Motor neuron (in vitro differentiated cells): ENCODE data around the gene ZNF487. TPM values are rescaled to one million over a fixed set of nuclear protein-coding genes. Genes with fewer than 3 reads are reported as not detected.

Experiments used
- ATAC-seq, 8 experiments: fragments of 200-7000 bp; cut with Tn5 transposase; replicated peaks in 6 of 8; 2 replicates each; pipeline ENCODE4 v1.8.0; 2021; ENCODE audit warnings: mild to moderate bottlenecking in 8 of 8, moderate library complexity in 8 of 8
- H3K27ac ChIP-seq, 2 donors: fragments of 250-450 bp; sonication (Bioruptor Pico); 2 replicates each; pipeline ENCODE4 v1.9.0; 2021; ENCODE audit warnings: antibody characterized with exemption in 2 of 2, mild to moderate bottlenecking in 2 of 2, moderate library complexity in 1 of 2
- H3K4me1 ChIP-seq, 2 donors: fragments of 250-450 bp; sonication (Bioruptor Pico); replicated peaks in 1 of 2; 2 replicates each; pipeline ENCODE4 v1.6.1; 2021; ENCODE audit warnings: antibody characterized with exemption in 2 of 2, mild to moderate bottlenecking in 2 of 2, moderate library complexity in 1 of 2
- H3K4me3 ChIP-seq, 5 donors: fragments of 250-450 bp; sonication (Bioruptor Pico); 2 replicates each; pipeline ENCODE4 v1.9.0; 2021; ENCODE audit warnings: antibody characterized with exemption in 5 of 5, mild to moderate bottlenecking in 5 of 5, moderate library complexity in 4 of 5
- WGBS, 10 experiments: fragments of 450-650 bp; shearing (Covaris generic); methylation state at CpG; one replicate each; pipeline ENCODE4 v1.0.0; 2022; 5-methylcytosine and 5-hydroxymethylcytosine counted together
- in situ Hi-C, 9 experiments: fragments of 400-800 bp; cut with MboI; loops; one replicate each; pipeline ENCODE4 v1.15.0; 2021; ENCODE audit warnings: low sequenced_read_pairs in 9 of 9, low pct_unique_long_range_greater_than_20kb in 2 of 9; ENCODE audit not compliant: unreplicated experiment in 9 of 9
- total RNA-seq, 8 experiments: library from RNA; unstranded; fragments of 300-600 nt; gene quantifications; 2 replicates each; pipeline versions ENCODE4 v1.2.3 to v1.2.4, GENCODE V29; 2022

The ZNF487 gene
- total RNA-seq, 8 experiments from 2014 or later: 2.5 to 34.0 (median 3.8) TPM

DNA sequence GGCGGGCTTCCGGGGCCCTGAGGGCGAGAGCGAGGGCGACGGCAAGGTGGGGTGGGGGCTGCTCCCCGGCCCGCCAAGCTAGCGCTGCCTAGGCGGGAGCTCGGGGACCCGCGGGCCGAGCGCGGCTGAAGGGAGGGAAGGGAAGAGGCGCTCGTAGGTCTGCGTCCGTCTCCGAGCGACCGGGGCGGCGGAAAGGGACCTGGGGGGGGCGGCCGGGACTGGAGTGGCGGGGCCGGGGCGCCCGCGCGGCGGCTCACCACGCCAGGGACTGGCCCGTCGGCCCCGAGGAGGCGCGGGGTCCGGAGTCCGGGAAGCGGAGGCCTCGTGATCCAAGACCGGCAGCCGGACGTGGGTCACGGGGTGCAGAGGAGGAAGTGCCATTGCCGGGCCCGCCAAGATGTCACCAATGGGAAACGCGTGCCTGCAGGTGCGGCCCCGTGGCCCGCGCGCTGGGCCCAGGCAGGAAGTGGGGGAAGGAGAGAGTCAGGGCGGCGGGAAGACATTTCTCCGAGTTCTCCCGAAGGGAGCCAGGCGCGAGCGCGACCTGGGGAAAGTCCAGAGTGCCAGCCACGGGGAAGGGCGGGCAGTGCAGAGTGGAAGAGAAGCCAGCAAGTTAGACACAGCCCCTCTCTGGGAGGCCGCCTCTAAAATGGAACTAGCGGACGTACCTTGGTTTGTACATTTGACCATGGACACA, 39.8 kb upstream of the ZNF487 start:
- in situ Hi-C loops: no loop called here
- peak overlapping the region; percentile 54 to 90 (median 67) for H3K4me3 ChIP-seq
- peaks cover 17 to 19% of the 10 kb centered on the region in 2 donors for H3K4me1 ChIP-seq
- ATAC-seq: peak; percentile 62 to 88 (median 86)
- peak overlapping the region; percentile 95 for H3K27ac ChIP-seq
- WGBS, 10 experiments: 0 to 11% (median 0%) methylated on average over 1 to 3 of the region's 70 CpGs; no CpG with 5 or more reads in 5 of the 10 experiments

GRCh38 chr10:43398939-43399319, 38.0 kb upstream of the ZNF487 start:
- Histone ChIP-seq H3K27ac (no peak overlapping the region), H3K4me3 (no peak overlapping the region), H3K4me1 (peaks cover 19 to 20% of the 10 kb centered on the region in 2 donors)
- in situ Hi-C loops: no loop called here
- ATAC-seq: no peak
- WGBS, 10 experiments: 56 to 100% (median 75%) methylated on average over 1 to 2 of the region's 2 CpGs; no CpG with 5 or more reads in 7 of the 10 experiments

- WGBS, 10 experiments: 43 to 100% (median 87%) methylated on average over 1 to 5 of the region's 5 CpGs
- no peak for ATAC-seq
- Histone ChIP-seq H3K4me3 (no peak overlapping the region), H3K4me1 (peaks cover 19 to 20% of the 10 kb centered on the region in 2 donors), H3K27ac (no peak overlapping the region)
- in situ Hi-C loops: no loop called here
These were observed 37.3 kb upstream of the ZNF487 start for GRCh38 chr10:43399320-43400310.

GRCh38 chr10:43401627-43402026, 35.3 kb upstream of the ZNF487 start:
- no peak for ATAC-seq
- Histone ChIP-seq H3K27ac (no peak overlapping the region), H3K4me1 (peaks cover 13 to 16% of the 10 kb centered on the region in 2 donors), H3K4me3 (no peak overlapping the region)
- 83 to 100% (median 100%) methylated on average over 1 to 2 of the region's 2 CpGs; no CpG with 5 or more reads in 3 of the 10 experiments for WGBS, 10 experiments
- in situ Hi-C loops: no loop called here

DNA sequence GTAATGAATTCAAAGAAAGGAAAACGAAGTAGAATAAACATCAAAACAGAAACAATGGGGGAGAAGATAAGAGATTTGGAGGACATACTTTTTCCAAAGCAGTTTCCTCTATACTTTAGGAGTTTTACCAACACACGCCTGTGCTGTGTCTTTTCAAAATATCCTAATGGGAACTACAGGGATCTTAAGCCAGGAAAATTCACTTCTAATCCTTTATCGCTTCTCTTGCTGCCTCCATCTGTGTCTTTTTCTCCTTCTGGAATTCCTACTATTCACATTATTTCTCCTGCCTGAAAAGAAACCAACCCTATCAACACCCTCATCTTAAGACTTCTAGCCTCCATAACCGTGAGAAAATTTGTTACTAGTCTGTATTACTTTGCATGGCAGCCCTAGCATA, 34.7 kb upstream of the ZNF487 start:
- Histone ChIP-seq H3K27ac (no peak overlapping the region), H3K4me3 (no peak overlapping the region), H3K4me1 (peaks cover 13 to 17% of the 10 kb centered on the region in 2 donors)
- in situ Hi-C loops: no loop called here
- 50 to 82% (median 68%) methylated on average over 2 to 4 of the region's 4 CpGs for WGBS, 10 experiments
- no peak for ATAC-seq

- Histone ChIP-seq H3K4me3 (no peak overlapping the region), H3K27ac (no peak overlapping the region), H3K4me1 (peaks cover 12% of the 10 kb centered on the region in 2 donors)
- in situ Hi-C loops: no loop called here
- WGBS, 10 experiments: 13 to 100% (median 86%) methylated on average over 1 to 6 of the region's 7 CpGs
- ATAC-seq: no peak
These were observed 33.9 kb upstream of the ZNF487 start for GRCh38 chr10:43402880-43403452.

- no peak for ATAC-seq
- WGBS, 10 experiments: 56 to 100% (median 82%) methylated on average over 2 to 10 of the region's 14 CpGs
- Histone ChIP-seq H3K27ac (no peak overlapping the region), H3K4me1 (peaks cover 5% of the 10 kb centered on the region in 2 donors), H3K4me3 (no peak overlapping the region)
- in situ Hi-C loops: no loop called here
These were observed 32.8 kb upstream of the ZNF487 start for GRCh38 chr10:43403911-43404703.

DNA sequence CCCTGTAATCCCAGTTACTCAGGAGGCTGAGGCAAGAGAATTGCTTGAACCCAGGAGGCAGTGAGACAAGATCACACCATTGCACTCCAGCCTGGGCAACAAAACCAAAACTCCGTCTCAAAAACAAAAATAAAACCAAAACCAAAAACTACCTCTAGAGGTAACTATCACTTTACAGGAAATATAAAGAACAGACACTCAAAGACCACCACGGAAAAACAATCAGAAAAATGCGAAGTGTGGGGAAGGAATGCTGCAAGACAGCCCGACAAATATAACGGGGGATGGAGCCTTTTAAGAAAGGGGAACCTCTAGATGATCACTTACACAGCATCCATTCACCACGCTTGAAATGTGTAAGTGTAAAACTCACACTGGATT, 32.2 kb upstream of the ZNF487 start:
- in situ Hi-C loops: no loop called here
- peaks cover 5 to 9% of the 10 kb centered on the region in 2 donors for H3K4me1 ChIP-seq
- no peak overlapping the region for H3K4me3 ChIP-seq
- 28 to 81% (median 74%) methylated on average over 1 to 6 of the region's 6 CpGs; no CpG with 5 or more reads in 1 of the 10 experiments for WGBS, 10 experiments
- no peak overlapping the region for H3K27ac ChIP-seq
- ATAC-seq: no peak

DNA sequence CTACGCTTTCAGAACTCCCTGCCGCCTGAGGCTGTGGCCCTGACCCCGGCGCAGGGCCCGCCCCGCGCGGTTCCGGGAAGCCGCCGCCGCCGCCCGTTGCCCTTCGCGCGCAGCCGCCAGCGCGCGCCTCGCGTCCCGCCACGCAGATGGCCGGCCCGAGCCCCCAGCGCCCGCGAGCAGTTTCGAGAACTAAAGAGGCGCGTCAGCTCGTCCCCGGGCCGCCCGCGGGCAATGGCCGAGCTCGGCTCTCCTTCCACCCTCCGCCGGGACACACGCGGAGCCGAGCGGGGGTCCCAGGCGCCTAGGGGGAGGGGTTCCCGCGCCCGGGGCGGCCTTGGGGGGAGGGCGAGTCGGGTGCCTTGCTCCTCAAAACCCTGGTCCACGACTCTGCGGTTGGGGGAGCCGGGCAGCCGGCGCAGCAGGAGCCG, 29.7 kb upstream of the ZNF487 start:
- WGBS, 10 experiments: 0% methylated on average over 1 to 6 of the region's 59 CpGs; no CpG with 5 or more reads in 7 of the 10 experiments
- in situ Hi-C loops: no loop called here
- peak; percentile 1 to 6 (median 3) for ATAC-seq
- Histone ChIP-seq H3K4me3 (peak overlapping the region; percentile 49 to 70 (median 62)), H3K4me1 (peaks cover 5 to 8% of the 10 kb centered on the region in 2 donors), H3K27ac (peak overlapping the region; percentile 66 to 98)

DNA sequence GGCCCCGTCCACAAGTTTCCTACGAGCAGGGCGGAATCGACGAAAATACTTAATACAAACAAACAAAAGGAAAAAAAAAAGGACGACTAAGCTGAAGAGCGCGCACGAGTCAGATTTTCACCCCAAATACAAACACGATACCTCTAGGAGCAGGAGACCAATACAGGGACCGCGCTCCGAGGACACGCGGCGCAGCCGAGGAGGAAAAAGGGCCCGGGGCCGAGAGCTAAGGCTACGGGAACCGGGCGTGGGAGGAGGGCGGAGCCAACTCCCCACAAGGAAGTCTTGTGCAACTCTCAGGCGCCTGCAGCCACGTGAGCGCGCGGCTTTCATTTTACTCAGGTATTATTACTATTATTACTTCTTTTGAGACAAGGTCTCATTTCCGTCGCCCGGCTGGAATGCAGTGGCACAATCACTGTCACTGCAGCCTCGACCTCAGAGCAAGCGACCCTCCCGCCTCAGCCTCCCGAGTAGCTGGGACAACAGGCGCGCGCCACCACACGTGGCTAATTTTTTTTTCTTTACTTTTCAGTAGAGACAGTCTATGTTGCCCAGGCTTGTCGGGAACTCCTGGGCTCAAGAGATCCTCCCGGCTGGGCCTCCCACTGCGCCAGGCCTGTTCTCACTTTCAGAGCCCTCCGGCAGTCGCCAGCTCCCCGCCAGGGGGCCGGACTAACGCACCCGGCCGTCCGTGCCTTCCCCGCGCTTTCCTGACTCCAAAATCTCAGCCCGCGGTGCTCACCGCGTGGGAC, 29.2 kb upstream of the ZNF487 start:
- in situ Hi-C loops: no loop called here
- Histone ChIP-seq H3K4me3 (peak overlapping the region; percentile 49 to 70 (median 62)), H3K27ac (peak overlapping the region; percentile 97 to 98), H3K4me1 (peaks cover 5 to 6% of the 10 kb centered on the region in 2 donors)
- WGBS, 10 experiments: 0 to 10% (median 0%) methylated on average over 1 to 27 of the region's 56 CpGs; no CpG with 5 or more reads in 1 of the 10 experiments
- peak; percentile 25 to 41 (median 33) for ATAC-seq

GRCh38 chr10:43408331-43408709, 28.6 kb upstream of the ZNF487 start:
- Histone ChIP-seq H3K4me3 (peak overlapping the region; percentile 49 to 70 (median 62)), H3K4me1 (peaks cover 5 to 6% of the 10 kb centered on the region in 2 donors), H3K27ac (peak overlapping the region; percentile 97 to 98)
- peak in 1 of 8 experiments; percentile 0 for ATAC-seq
- 0% methylated on average over 1 to 7 of the region's 31 CpGs; no CpG with 5 or more reads in 7 of the 10 experiments for WGBS, 10 experiments
- in situ Hi-C loops: no loop called here
